ENCODE measurements around the gene ARHGAP44.

DNA sequence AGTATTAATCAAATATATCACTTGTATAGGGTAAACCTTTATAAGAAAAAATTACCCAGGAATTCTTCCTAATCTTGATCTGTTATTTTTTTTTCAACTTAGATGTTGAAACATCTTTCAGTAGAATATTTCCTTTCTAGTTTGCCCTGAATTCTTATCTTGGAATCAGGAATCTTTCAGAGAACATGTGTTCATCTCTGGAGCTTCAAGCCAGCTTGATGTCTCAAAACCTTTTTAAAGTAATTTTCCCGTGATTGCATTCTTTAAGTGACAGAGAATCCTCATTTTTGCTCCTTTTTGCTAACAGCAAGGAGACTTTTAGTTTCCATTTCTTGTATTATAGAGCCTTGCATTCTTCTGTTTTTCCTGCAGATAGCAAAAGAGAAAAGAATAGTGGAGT lies 137.7 kb downstream of the ARHGAP44 start:
- TF ChIP-seq, protein P1, sequence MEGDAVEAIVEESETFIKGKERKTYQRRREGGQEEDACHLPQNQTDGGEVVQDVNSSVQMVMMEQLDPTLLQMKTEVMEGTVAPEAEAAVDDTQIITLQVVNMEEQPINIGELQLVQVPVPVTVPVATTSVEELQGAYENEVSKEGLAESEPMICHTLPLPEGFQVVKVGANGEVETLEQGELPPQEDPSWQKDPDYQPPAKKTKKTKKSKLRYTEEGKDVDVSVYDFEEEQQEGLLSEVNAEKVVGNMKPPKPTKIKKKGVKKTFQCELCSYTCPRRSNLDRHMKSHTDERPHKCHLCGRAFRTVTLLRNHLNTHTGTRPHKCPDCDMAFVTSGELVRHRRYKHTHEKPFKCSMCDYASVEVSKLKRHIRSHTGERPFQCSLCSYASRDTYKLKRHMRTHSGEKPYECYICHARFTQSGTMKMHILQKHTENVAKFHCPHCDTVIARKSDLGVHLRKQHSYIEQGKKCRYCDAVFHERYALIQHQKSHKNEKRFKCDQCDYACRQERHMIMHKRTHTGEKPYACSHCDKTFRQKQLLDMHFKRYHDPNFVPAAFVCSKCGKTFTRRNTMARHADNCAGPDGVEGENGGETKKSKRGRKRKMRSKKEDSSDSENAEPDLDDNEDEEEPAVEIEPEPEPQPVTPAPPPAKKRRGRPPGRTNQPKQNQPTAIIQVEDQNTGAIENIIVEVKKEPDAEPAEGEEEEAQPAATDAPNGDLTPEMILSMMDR (IDR thresholded peaks at IDR 0.05; ENCODE audit: low read depth, low read length, missing input control): no peak
- TF ChIP-seq, protein P2, sequence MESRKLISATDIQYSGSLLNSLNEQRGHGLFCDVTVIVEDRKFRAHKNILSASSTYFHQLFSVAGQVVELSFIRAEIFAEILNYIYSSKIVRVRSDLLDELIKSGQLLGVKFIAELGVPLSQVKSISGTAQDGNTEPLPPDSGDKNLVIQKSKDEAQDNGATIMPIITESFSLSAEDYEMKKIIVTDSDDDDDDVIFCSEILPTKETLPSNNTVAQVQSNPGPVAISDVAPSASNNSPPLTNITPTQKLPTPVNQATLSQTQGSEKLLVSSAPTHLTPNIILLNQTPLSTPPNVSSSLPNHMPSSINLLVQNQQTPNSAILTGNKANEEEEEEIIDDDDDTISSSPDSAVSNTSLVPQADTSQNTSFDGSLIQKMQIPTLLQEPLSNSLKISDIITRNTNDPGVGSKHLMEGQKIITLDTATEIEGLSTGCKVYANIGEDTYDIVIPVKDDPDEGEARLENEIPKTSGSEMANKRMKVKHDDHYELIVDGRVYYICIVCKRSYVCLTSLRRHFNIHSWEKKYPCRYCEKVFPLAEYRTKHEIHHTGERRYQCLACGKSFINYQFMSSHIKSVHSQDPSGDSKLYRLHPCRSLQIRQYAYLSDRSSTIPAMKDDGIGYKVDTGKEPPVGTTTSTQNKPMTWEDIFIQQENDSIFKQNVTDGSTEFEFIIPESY (IDR thresholded peaks at IDR 0.05): no peak
- TF ChIP-seq GABPA (IDR thresholded peaks at IDR 0.05 in 1 of 2, conservative IDR thresholded peaks at IDR 0.05 in 1 of 2) (no peak), YY1 (IDR thresholded peaks at IDR 0.05) (no peak)
- TF ChIP-seq, protein P3, sequence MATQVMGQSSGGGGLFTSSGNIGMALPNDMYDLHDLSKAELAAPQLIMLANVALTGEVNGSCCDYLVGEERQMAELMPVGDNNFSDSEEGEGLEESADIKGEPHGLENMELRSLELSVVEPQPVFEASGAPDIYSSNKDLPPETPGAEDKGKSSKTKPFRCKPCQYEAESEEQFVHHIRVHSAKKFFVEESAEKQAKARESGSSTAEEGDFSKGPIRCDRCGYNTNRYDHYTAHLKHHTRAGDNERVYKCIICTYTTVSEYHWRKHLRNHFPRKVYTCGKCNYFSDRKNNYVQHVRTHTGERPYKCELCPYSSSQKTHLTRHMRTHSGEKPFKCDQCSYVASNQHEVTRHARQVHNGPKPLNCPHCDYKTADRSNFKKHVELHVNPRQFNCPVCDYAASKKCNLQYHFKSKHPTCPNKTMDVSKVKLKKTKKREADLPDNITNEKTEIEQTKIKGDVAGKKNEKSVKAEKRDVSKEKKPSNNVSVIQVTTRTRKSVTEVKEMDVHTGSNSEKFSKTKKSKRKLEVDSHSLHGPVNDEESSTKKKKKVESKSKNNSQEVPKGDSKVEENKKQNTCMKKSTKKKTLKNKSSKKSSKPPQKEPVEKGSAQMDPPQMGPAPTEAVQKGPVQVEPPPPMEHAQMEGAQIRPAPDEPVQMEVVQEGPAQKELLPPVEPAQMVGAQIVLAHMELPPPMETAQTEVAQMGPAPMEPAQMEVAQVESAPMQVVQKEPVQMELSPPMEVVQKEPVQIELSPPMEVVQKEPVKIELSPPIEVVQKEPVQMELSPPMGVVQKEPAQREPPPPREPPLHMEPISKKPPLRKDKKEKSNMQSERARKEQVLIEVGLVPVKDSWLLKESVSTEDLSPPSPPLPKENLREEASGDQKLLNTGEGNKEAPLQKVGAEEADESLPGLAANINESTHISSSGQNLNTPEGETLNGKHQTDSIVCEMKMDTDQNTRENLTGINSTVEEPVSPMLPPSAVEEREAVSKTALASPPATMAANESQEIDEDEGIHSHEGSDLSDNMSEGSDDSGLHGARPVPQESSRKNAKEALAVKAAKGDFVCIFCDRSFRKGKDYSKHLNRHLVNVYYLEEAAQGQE (IDR thresholded peaks at IDR 0.05): no peak
